GM23338 (cell line): ENCODE measurements around the gene ANGPTL2.

Experiments used
- CREB1 ChIP-seq: fragments of 250-450 bp; sonication (Bioruptor Pico); IDR thresholded peaks from 2 replicates; pipeline ENCODE4 v1.5.0; 2020; ENCODE audit warnings: low read depth, mild to moderate bottlenecking, moderate library complexity
- EZH2 ChIP-seq: fragments of 200-600 bp; sonication (generic); IDR thresholded peaks from one replicate; pipeline ENCODE4 v1.8.0; 2017; ENCODE audit warnings: antibody characterized with exemption, mild to moderate bottlenecking, low read depth; ENCODE audit not compliant: unreplicated experiment
- JUNB ChIP-seq: IDR thresholded peaks from one replicate; pipeline ENCODE4 v1.6.1; 2016; ENCODE audit warnings: antibody characterized with exemption; ENCODE audit not compliant: unreplicated experiment
- NANOG ChIP-seq: IDR thresholded peaks from 2 replicates; pipeline ENCODE4 v1.6.1; 2016; ENCODE audit warnings: antibody characterized with exemption, borderline replicate concordance
- POLR2AphosphoS5 ChIP-seq: IDR thresholded peaks from 2 replicates; pipeline ENCODE4 v1.6.1; 2016; ENCODE audit warnings: antibody characterized with exemption, low read depth
- TF ChIP-seq, protein P1 (sequence below): IDR thresholded peaks from one replicate; pipeline ENCODE4 v1.6.1; 2018; ENCODE audit warnings: antibody characterized with exemption; ENCODE audit not compliant: unreplicated experiment
- TF ChIP-seq, protein P2 (sequence below), 2 experiments: fragments of 200-600 bp in 1 of 2; sonication (generic) in 1 of 2; conservative IDR thresholded peaks; 2 replicates each; pipeline versions ENCODE4 v1.5.1 to v1.6.1; 2016 to 2017; ENCODE audit warnings: antibody characterized with exemption in 2 of 2, low read depth in 2 of 2, mild to moderate bottlenecking in 2 of 2, moderate library complexity in 1 of 2

DNA sequence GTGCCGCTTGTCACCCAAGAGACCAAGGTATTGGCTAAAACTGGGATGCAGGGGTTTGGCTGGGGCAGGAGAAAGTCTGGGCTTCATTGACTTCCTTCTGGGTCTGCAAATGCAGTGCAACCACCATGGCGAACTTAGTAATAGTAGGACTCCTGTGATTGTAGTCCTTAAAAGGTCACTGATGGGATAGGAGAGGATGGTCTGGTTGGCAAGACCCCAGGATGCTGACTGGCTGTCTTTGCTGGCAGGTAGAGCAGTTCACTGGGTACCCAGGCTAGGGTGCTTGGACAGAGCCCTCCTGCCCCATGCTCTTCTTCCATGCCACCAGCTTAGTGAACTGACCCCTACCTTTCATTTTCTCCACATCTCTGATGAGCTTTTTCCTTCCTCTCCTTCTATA is 37.2 kb downstream of the ANGPTL2 start:
- TF ChIP-seq JUNB (no peak), POLR2AphosphoS5 (no peak), NANOG (no peak), EZH2 (no peak), CREB1 (CRISPR knock-in tag) (no peak)
- TF ChIP-seq, protein P1, sequence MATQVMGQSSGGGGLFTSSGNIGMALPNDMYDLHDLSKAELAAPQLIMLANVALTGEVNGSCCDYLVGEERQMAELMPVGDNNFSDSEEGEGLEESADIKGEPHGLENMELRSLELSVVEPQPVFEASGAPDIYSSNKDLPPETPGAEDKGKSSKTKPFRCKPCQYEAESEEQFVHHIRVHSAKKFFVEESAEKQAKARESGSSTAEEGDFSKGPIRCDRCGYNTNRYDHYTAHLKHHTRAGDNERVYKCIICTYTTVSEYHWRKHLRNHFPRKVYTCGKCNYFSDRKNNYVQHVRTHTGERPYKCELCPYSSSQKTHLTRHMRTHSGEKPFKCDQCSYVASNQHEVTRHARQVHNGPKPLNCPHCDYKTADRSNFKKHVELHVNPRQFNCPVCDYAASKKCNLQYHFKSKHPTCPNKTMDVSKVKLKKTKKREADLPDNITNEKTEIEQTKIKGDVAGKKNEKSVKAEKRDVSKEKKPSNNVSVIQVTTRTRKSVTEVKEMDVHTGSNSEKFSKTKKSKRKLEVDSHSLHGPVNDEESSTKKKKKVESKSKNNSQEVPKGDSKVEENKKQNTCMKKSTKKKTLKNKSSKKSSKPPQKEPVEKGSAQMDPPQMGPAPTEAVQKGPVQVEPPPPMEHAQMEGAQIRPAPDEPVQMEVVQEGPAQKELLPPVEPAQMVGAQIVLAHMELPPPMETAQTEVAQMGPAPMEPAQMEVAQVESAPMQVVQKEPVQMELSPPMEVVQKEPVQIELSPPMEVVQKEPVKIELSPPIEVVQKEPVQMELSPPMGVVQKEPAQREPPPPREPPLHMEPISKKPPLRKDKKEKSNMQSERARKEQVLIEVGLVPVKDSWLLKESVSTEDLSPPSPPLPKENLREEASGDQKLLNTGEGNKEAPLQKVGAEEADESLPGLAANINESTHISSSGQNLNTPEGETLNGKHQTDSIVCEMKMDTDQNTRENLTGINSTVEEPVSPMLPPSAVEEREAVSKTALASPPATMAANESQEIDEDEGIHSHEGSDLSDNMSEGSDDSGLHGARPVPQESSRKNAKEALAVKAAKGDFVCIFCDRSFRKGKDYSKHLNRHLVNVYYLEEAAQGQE: no peak
- TF ChIP-seq, protein P2, sequence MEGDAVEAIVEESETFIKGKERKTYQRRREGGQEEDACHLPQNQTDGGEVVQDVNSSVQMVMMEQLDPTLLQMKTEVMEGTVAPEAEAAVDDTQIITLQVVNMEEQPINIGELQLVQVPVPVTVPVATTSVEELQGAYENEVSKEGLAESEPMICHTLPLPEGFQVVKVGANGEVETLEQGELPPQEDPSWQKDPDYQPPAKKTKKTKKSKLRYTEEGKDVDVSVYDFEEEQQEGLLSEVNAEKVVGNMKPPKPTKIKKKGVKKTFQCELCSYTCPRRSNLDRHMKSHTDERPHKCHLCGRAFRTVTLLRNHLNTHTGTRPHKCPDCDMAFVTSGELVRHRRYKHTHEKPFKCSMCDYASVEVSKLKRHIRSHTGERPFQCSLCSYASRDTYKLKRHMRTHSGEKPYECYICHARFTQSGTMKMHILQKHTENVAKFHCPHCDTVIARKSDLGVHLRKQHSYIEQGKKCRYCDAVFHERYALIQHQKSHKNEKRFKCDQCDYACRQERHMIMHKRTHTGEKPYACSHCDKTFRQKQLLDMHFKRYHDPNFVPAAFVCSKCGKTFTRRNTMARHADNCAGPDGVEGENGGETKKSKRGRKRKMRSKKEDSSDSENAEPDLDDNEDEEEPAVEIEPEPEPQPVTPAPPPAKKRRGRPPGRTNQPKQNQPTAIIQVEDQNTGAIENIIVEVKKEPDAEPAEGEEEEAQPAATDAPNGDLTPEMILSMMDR (conservative IDR thresholded peaks at IDR 0.05; ENCODE audit: low read depth in 2 of 2): no peak
